HEK293T (cell line): ENCODE results near the gene PLRG1.

ENCODE experiments used
- CTCF ChIA-PET: fragments of 350-600 bp; formaldehyde crosslinking; extraction: SDS; loops from one replicate; lab custom pipeline; 2021; ENCODE audit warnings: antibody characterized with exemption, inconsistent platforms; lab: Yijun Ruan, JAX
- POLR2A ChIA-PET: fragments of 350-600 bp; formaldehyde crosslinking; extraction: SDS; loops from one replicate; lab custom pipeline; 2020; ENCODE audit warnings: antibody characterized with exemption, inconsistent platforms; lab: Yijun Ruan, JAX
- DNase-seq: peaks from one replicate; pipeline ENCODE4 v3.0.0; 2012; ENCODE audit warnings: mixed read lengths; ENCODE audit errors: extremely low spot score
- ARNT ChIP-seq: fragments of 450-650 bp; IDR thresholded peaks from 2 replicates; pipeline ENCODE4 v1.6.1; 2017; ENCODE audit warnings: mild to moderate bottlenecking
- BHLHE40 ChIP-seq: fragments of 450-650 bp; IDR thresholded peaks from 2 replicates; pipeline ENCODE4 v1.6.1; 2016; ENCODE audit warnings: mild to moderate bottlenecking, moderate library complexity, borderline replicate concordance
- CTBP1 ChIP-seq: fragments of 450-650 bp; IDR thresholded peaks from 2 replicates; pipeline ENCODE4 v1.6.1; 2016; ENCODE audit warnings: borderline replicate concordance
- ELF4 ChIP-seq: fragments of 450-650 bp; IDR thresholded peaks from 2 replicates; pipeline ENCODE4 v1.6.1; 2017; ENCODE audit warnings: antibody characterized with exemption
- FOXA1 ChIP-seq: fragments of 450-650 bp; IDR thresholded peaks from 2 replicates; pipeline ENCODE4 v1.6.1; 2016; ENCODE audit warnings: mild to moderate bottlenecking
- FOXK2 ChIP-seq: fragments of 450-650 bp; IDR thresholded peaks from 2 replicates; pipeline ENCODE4 v1.6.1; 2016; ENCODE audit warnings: mild to moderate bottlenecking
- FOXM1 ChIP-seq: fragments of 450-650 bp; IDR thresholded peaks from 2 replicates; pipeline ENCODE4 v1.6.1; 2017; ENCODE audit warnings: mild to moderate bottlenecking, borderline replicate concordance
- HDGF ChIP-seq: fragments of 450-650 bp; IDR thresholded peaks from 2 replicates; pipeline ENCODE4 v1.6.1; 2017; ENCODE audit warnings: antibody characterized with exemption, borderline replicate concordance
- L3MBTL2 ChIP-seq: fragments of 450-650 bp; conservative IDR thresholded peaks from 2 replicates; pipeline ENCODE4 v1.6.1; 2016; ENCODE audit warnings: mild to moderate bottlenecking
- LEF1 ChIP-seq: fragments of 450-650 bp; IDR thresholded peaks from 2 replicates; pipeline ENCODE4 v1.6.1; 2017; ENCODE audit warnings: mild to moderate bottlenecking, borderline replicate concordance
- NFRKB ChIP-seq: fragments of 450-650 bp; IDR thresholded peaks from 2 replicates; pipeline ENCODE4 v1.6.1; 2016; ENCODE audit warnings: mild to moderate bottlenecking, moderate library complexity
- SP1 ChIP-seq: fragments of 450-650 bp; IDR thresholded peaks from 2 replicates; pipeline ENCODE4 v1.6.1; 2017
- SUZ12 ChIP-seq: fragments of 450-650 bp; IDR thresholded peaks from 2 replicates; pipeline ENCODE4 v1.6.1; 2016; ENCODE audit warnings: mild to moderate bottlenecking
- TARDBP ChIP-seq: fragments of 450-650 bp; IDR thresholded peaks from 2 replicates; pipeline ENCODE4 v1.6.1; 2016
- ZNF384 ChIP-seq: fragments of 450-650 bp; IDR thresholded peaks from 2 replicates; pipeline ENCODE4 v1.6.1; 2016
- TF ChIP-seq, protein P1 (sequence below): fragments of 450-650 bp; IDR thresholded peaks from 2 replicates; pipeline ENCODE4 v1.6.1; 2016

PLRG1 gene

DNA sequence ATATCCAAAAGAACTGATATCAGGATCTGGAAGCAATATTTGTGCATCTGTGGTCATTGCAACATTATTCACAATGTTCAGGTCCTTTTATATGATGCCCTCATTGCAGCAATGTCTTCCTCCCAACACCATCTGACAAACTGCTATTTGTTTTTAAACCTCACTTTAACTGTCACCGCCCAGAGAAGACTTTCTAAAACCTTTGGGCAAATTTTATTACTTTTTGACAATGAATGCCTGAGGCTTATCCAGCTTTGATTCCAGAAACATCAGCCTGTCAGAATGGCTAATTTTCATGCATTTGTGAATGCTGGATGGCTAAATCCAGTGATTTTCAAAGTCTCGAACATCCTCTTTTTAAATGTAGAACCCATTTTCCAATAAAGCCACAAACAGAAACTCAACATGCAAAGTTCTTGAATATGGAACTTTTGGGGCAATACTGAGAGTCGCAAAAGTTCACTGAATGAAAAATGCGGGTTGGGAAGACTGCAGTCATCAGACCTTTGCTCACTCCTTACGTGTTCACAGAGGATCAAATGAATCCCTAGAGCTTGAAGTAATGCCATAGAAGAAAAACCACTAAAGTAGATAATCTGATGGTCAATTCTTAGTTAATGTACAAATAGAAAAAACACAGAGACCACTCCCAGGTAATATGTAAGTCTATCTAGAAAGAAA, 23.1 kb upstream of the PLRG1 start:
- POLR2A ChIA-PET: no interaction called here
- TF ChIP-seq SP1: no peak
- no peak for TF ChIP-seq ARNT
- no peak for TF ChIP-seq ZNF384
- TF ChIP-seq NFRKB: no peak
- no peak for TF ChIP-seq TARDBP
- TF ChIP-seq, protein P1, sequence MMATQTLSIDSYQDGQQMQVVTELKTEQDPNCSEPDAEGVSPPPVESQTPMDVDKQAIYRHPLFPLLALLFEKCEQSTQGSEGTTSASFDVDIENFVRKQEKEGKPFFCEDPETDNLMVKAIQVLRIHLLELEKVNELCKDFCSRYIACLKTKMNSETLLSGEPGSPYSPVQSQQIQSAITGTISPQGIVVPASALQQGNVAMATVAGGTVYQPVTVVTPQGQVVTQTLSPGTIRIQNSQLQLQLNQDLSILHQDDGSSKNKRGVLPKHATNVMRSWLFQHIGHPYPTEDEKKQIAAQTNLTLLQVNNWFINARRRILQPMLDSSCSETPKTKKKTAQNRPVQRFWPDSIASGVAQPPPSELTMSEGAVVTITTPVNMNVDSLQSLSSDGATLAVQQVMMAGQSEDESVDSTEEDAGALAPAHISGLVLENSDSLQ: no peak
- TF ChIP-seq L3MBTL2: no peak
- no peak for DNase-seq
- CTCF ChIA-PET: interaction anchor here (1.1 kb wide), 1 partner anchor 14 kb away, joined by 4 read pairs; no protein-coding TSS in a partner anchor

DNA sequence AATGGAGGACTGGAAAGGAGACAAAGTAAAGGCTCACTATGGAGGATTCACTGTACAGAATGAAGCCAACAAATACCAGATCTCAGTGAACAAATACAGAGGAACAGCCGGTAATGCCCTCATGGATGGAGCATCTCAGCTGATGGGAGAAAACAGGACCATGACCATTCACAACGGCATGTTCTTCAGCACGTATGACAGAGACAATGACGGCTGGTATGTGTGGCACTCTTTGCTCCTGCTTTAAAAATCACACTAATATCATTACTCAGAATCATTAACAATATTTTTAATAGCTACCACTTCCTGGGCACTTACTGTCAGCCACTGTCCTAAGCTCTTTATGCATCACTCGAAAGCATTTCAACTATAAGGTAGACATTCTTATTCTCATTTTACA, 19.4 kb upstream of the PLRG1 start:
- CTCF ChIA-PET: interaction anchor here (1.8 kb wide), 1 partner anchor 10 kb away, joined by 7 read pairs; no protein-coding TSS in a partner anchor
- DNase-seq: no peak
- TF ChIP-seq BHLHE40 (no peak), ELF4 (no peak), TARDBP (no peak), NFRKB (no peak), FOXM1 (no peak), FOXA1 (no peak), ZNF384 (no peak)
- POLR2A ChIA-PET: interaction anchor here (1.3 kb wide), 1 partner anchor 20 kb away, joined by 3 read pairs; the partner anchor contains the start of gene PLRG1

DNA sequence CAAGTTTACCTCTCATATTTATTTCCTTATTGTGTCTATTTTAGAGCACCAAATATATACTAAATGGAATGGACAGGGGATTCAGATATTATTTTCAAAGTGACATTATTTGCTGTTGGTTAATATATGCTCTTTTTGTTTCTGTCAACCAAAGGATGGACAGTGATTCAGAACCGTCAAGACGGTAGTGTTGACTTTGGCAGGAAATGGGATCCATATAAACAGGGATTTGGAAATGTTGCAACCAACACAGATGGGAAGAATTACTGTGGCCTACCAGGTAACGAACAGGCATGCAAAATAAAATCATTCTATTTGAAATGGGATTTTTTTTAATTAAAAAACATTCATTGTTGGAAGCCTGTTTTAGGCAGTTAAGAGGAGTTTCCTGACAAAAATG, 18.8 kb upstream of the PLRG1 start:
- ChIA-PET POLR2A (interaction anchor here (1.1 to 1.3 kb wide), 2 partner anchors 19 kb away, joined by 3 read pairs; partner anchors contain the start of gene PLRG1), CTCF (interaction anchor here (0.6 to 1.8 kb wide), 2 partner anchors 10 to 202 kb away, joined by 3 to 7 read pairs; no protein-coding TSS in a partner anchor)
- DNase-seq: no peak
- no peak for TF ChIP-seq LEF1
- TF ChIP-seq CTBP1: no peak

DNA sequence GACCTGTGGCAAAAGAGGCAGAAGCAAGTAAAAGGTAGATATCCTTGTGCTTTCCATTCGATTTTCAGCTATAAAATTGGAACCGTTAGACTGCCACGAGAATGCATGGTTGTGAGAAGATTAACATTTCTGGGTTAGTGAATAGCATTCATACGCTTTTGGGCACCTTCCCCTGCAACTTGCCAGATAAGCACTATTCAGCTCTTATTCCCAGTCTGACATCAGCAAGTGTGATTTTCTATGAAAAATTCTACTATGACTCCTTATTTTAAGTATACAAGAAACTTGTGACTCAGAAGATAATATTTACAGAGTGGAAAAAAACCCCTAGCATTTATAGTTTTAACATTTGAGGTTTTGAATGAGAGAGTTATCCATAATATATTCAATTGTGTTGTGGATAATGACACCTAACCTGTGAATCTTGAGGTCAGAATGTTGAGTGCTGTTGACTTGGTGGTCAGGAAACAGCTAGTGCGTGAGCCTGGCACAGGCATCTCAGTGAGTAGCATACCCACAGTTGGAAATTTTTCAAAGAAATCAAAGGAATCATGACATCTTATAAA, 16.5 kb upstream of the PLRG1 start:
- CTCF ChIA-PET: interaction anchor here (0.7 kb wide), 1 partner anchor 52 kb away, joined by 3 read pairs; no protein-coding TSS in a partner anchor
- TF ChIP-seq TARDBP (no peak), HDGF (no peak), CTBP1 (no peak), BHLHE40 (no peak), SP1 (no peak), FOXA1 (no peak), SUZ12 (no peak), NFRKB (no peak), ELF4 (no peak), L3MBTL2 (no peak), FOXM1 (no peak), FOXK2 (no peak)
- TF ChIP-seq, protein P1: no peak
- no peak for DNase-seq
- POLR2A ChIA-PET: interaction anchor here (0.6 kb wide), 1 partner anchor 17 kb away, joined by 3 read pairs; the partner anchor contains the start of gene PLRG1

DNA sequence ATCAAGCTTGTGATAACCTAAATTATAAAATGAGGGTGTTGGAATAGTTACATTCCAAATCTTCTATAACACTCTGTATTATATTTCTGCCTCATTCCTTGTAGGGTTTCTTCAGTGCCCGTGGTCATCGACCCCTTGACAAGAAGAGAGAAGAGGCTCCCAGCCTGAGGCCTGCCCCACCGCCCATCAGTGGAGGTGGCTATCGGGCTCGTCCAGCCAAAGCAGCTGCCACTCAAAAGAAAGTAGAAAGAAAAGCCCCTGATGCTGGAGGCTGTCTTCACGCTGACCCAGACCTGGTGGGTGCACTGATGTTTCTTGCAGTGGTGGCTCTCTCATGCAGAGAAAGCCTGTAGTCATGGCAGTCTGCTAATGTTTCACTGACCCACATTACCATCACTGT, 15.5 kb upstream of the PLRG1 start:
- CTCF ChIA-PET: interaction anchor here (1.4 kb wide), 1 partner anchor 53 kb away, joined by 7 read pairs; no protein-coding TSS in a partner anchor
- TF ChIP-seq CTBP1 (no peak), ZNF384 (no peak), FOXK2 (no peak)
- POLR2A ChIA-PET: no interaction called here
- no peak for DNase-seq

DNA sequence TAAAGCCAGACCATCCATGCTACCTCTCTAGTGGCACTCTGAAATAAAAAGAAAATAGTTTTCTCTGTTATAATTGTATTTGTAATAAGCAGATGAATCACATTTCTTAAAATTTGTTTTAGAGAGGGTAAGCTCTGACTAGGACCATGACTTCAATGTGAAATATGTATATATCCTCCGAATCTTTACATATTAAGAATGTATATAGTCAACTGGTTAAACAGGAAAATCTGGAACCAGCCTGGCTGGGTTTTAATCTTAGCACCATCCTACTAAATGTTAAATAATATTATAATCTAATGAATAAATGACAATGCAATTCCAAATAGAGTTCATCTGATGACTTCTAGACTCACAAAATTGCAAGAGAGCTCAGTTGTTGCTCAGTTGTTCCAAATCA, 14.1 kb upstream of the PLRG1 start:
- ChIA-PET CTCF (interaction anchor here (0.6 to 1.4 kb wide), 2 partner anchors 55 to 219 kb away, joined by 3 to 7 read pairs; no protein-coding TSS in a partner anchor), POLR2A (interaction anchor here (0.7 kb wide), 1 partner anchor 14 kb away, joined by 3 read pairs; the partner anchor contains the start of gene PLRG1)

More for the DNA sequence above, 14.1 kb upstream of the PLRG1 start:
- TF ChIP-seq NFRKB (no peak), BHLHE40 (no peak), ZNF384 (no peak), FOXA1 (no peak), CTBP1 (no peak), TARDBP (no peak), SP1 (no peak), FOXK2 (no peak), LEF1 (no peak), ELF4 (no peak), FOXM1 (no peak), L3MBTL2 (no peak), ARNT (no peak)
- TF ChIP-seq, protein P1: no peak
- DNase-seq: no peak
